IMR-90 (cell line): ENCODE data around the gene FGGY. TPM values are rescaled to one million over a fixed set of nuclear protein-coding genes. Genes with fewer than 3 reads are reported as not detected.

Source experiments
- ATAC-seq: fragments of 200-7000 bp; cut with Tn5 transposase; 2 replicates; pipeline ENCODE4 v1.9.1; 2020; ENCODE audit warnings: low read depth, mild to moderate bottlenecking, moderate library complexity
- BruUV-seq: library from RNA; stranded (reverse); fragments of 400-500 nt; replicated peaks from 2 replicates; lab custom pipeline; 2021; lab: Mats Ljungman, UMichigan
- CTCF ChIA-PET: fragments of 300-600 bp; formaldehyde crosslinking; extraction: SDS; loops from one replicate; lab custom pipeline; 2021; ENCODE audit warnings: antibody characterized with exemption; lab: Yijun Ruan, JAX
- POLR2A ChIA-PET: fragments of 300-600 bp; sonication (Branson Sonifier 250); formaldehyde crosslinking; loops from one replicate; lab custom pipeline; 2022; ENCODE audit warnings: antibody characterized with exemption; ENCODE audit not compliant: unreplicated experiment; lab: Charles Lee
- DNase-seq: peaks from one replicate; pipeline ENCODE4 v3.0.0; 2013
- H2AFZ ChIP-seq: replicated peaks from 2 replicates; pipeline ENCODE3; 2013; ENCODE audit warnings: low read length, mild to moderate bottlenecking; ENCODE audit not compliant: poor library complexity
- H2AK5ac ChIP-seq: 2 replicates; pipeline ENCODE4 v1.6.1; 2013; ENCODE audit warnings: low read depth, low read length, inconsistent platforms
- H2AK9ac ChIP-seq: replicated peaks from 2 replicates; pipeline ENCODE3; 2013; ENCODE audit warnings: mild to moderate bottlenecking, low read depth, low read length, moderate library complexity; ENCODE audit not compliant: poor library complexity
- H2BK120ac ChIP-seq: 2 replicates; pipeline ENCODE4 v1.6.1; 2013; ENCODE audit warnings: low read depth, low read length, inconsistent platforms
- H2BK15ac ChIP-seq: 3 replicates; pipeline ENCODE4 v1.6.1; 2013; ENCODE audit warnings: low read depth, low read length, inconsistent platforms
- H2BK20ac ChIP-seq: 2 replicates; pipeline ENCODE4 v1.6.1; 2013; ENCODE audit warnings: low read depth, mild to moderate bottlenecking, inconsistent platforms, low read length, moderate library complexity
- H2BK5ac ChIP-seq: 2 replicates; pipeline ENCODE4 v1.6.1; 2013; ENCODE audit warnings: mild to moderate bottlenecking, low read depth, low read length, inconsistent platforms; ENCODE audit not compliant: poor library complexity, severe bottlenecking
- H3K14ac ChIP-seq: replicated peaks from 2 replicates; pipeline ENCODE4 v1.6.1; 2013; ENCODE audit warnings: low read depth, low read length, inconsistent platforms
- H3K18ac ChIP-seq: 2 replicates; pipeline ENCODE4 v1.6.1; 2013; ENCODE audit warnings: low read depth, low read length, control low read depth
- H3K23ac ChIP-seq: 2 replicates; pipeline ENCODE4 v1.6.1; 2013; ENCODE audit warnings: low read depth, low read length, inconsistent platforms
- H3K27ac ChIP-seq: 2 replicates; pipeline ENCODE4 v1.5.1; 2013; ENCODE audit warnings: mild to moderate bottlenecking, control low read depth, low read length; ENCODE audit not compliant: insufficient read depth
- H3K27me3 ChIP-seq: 2 replicates; pipeline ENCODE4 v1.6.1; 2013; ENCODE audit warnings: low read length; ENCODE audit not compliant: control insufficient read depth, insufficient read depth
- H3K36me3 ChIP-seq: 2 replicates; pipeline ENCODE4 v1.6.1; 2013; ENCODE audit warnings: low read length, mixed read lengths; ENCODE audit not compliant: control insufficient read depth, insufficient read depth
- H3K4ac ChIP-seq: 2 replicates; pipeline ENCODE4 v1.6.1; 2013; ENCODE audit warnings: low read depth, low read length, inconsistent platforms
- H3K4me1 ChIP-seq: 2 replicates; pipeline ENCODE4 v1.6.1; 2013; ENCODE audit warnings: low read length, mixed read lengths; ENCODE audit not compliant: control insufficient read depth, insufficient read depth
- H3K4me2 ChIP-seq: 2 replicates; pipeline ENCODE4 v1.6.1; 2013; ENCODE audit warnings: low read depth, mild to moderate bottlenecking, control low read depth, low read length, moderate library complexity
- H3K4me3 ChIP-seq: 2 replicates; pipeline ENCODE4 v1.5.1; 2013; ENCODE audit warnings: low read depth, mild to moderate bottlenecking, control low read depth, low read length, moderate library complexity; ENCODE audit not compliant: insufficient read depth
- H3K56ac ChIP-seq: 2 replicates; pipeline ENCODE4 v1.6.1; 2013; ENCODE audit warnings: low read length, inconsistent platforms; ENCODE audit not compliant: insufficient read depth; ENCODE audit errors: extremely low read depth
- H3K79me1 ChIP-seq, 2 experiments: 2 replicates each; pipeline ENCODE4 v1.6.1; 2013; ENCODE audit warnings: low read length in 2 of 2, inconsistent platforms in 1 of 2, low read depth in 1 of 2
- H3K9ac ChIP-seq: 2 replicates; pipeline ENCODE4 v1.6.1; 2013; ENCODE audit warnings: low read depth, low read length, control low read depth
- H3K9me1 ChIP-seq: 2 replicates; pipeline ENCODE4 v1.6.1; 2013; ENCODE audit warnings: low read length, inconsistent platforms; ENCODE audit not compliant: insufficient read depth
- H3K9me3 ChIP-seq: 2 replicates; pipeline ENCODE4 v1.6.1; 2013; ENCODE audit warnings: low read length; ENCODE audit not compliant: control insufficient read depth, insufficient read depth
- H4K20me1 ChIP-seq: 2 replicates; pipeline ENCODE4 v1.6.1; 2013; ENCODE audit warnings: low read length, inconsistent platforms; ENCODE audit not compliant: insufficient read depth
- H4K5ac ChIP-seq: 2 replicates; pipeline ENCODE4 v1.6.1; 2013; ENCODE audit warnings: mild to moderate bottlenecking, low read depth, low read length, control low read depth
- H4K8ac ChIP-seq, 2 experiments: 2 replicates each; pipeline ENCODE4 v1.6.1; 2013; ENCODE audit warnings: low read depth in 2 of 2, low read length in 2 of 2, control low read depth in 1 of 2, inconsistent platforms in 1 of 2
- H4K91ac ChIP-seq: 2 replicates; pipeline ENCODE4 v1.6.1; 2013; ENCODE audit warnings: low read depth, low read length, inconsistent platforms; ENCODE audit not compliant: insufficient read depth
- CEBPB ChIP-seq: IDR thresholded peaks from 2 replicates; pipeline ENCODE4 v1.6.1; 2012; ENCODE audit warnings: low read depth, low read length, improper control_type of control experiment
- CTCF ChIP-seq: conservative IDR thresholded peaks from 2 replicates; pipeline ENCODE4 v1.5.1; 2012; ENCODE audit warnings: mild to moderate bottlenecking, low read depth, low read length, improper control_type of control experiment
- ELK1 ChIP-seq: fragments of 150-350 bp; IDR thresholded peaks from 2 replicates; pipeline ENCODE4 v1.6.1; 2016; ENCODE audit warnings: low read depth, mild to moderate bottlenecking, low read length, moderate library complexity, borderline replicate concordance
- FOS ChIP-seq: fragments of 150-350 bp; IDR thresholded peaks from 2 replicates; pipeline ENCODE4 v1.6.1; 2016; ENCODE audit warnings: low read depth, low read length
- NFE2L2 ChIP-seq: fragments of 150-350 bp; IDR thresholded peaks from 2 replicates; pipeline ENCODE4 v1.6.1; 2016; ENCODE audit warnings: low read depth, mild to moderate bottlenecking, low read length
- RFX5 ChIP-seq: IDR thresholded peaks from 2 replicates; pipeline ENCODE4 v1.8.0; 2012; ENCODE audit warnings: low read depth, mild to moderate bottlenecking, low read length, moderate library complexity
- SMC3 ChIP-seq: fragments of 150-350 bp; IDR thresholded peaks from 2 replicates; pipeline ENCODE4 v1.6.1; 2016; ENCODE audit warnings: low read depth, mild to moderate bottlenecking, antibody characterized with exemption, low read length, moderate library complexity
- dilution Hi-C: fragments of 300-500 bp; cut with HindIII; formaldehyde crosslinking; loops from one replicate; pipeline ENCODE4 v1.14.3; 2018; ENCODE audit warnings: low sequenced_read_pairs; ENCODE audit not compliant: unreplicated experiment
- in situ Hi-C: fragments of 300-500 bp; cut with MboI; formaldehyde crosslinking; loops from 3 replicates; pipeline ENCODE4 v1.14.3; 2019; ENCODE audit warnings: low sequenced_read_pairs, inconsistent platforms, mixed read lengths
- intact Hi-C: fragments of 100-400 bp; cut with micrococcal nuclease; formaldehyde crosslinking; loops from 2 replicates; pipeline ENCODE4 v1.10.0; 2022
- polyA plus RNA-seq, 3 experiments: library from polyadenylated mRNA; depleted of rRNA; stranded (reverse); fragments of >200 nt; gene quantifications; 2 replicates each; pipeline ENCODE4 v1.2.3, GENCODE V29; 2012; ENCODE audit warnings: low replicate concordance in 1 of 3
- total RNA-seq: library from RNA; depleted of rRNA; stranded (reverse); fragments of >200 nt; gene quantifications from 2 replicates; pipeline ENCODE4 v1.2.3, GENCODE V29; 2012

The FGGY gene
- total and polyA plus RNA-seq, 2 of the 4 experiments (the other 2 are of a cell fraction) = 5.6 to 14.0 TPM

DNA sequence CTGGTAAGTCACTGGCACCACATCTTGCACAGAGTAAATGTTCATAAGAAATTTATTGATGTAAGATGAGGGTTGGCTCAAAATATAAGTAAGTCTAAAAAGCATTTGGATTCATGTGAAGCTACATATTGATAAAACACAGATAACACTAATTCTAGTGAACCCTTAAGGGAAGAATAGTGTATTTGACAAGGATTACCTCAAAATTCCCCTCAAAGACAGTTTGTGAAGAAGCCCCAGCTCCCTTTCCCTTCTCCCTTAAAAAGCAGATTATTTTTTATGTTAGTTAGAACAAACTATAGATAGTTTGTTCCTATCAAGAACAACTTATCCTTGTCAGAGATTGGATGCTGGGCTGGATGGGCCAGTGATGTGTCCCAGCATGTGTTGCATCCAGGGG, 10.7 kb downstream of the FGGY start:
- CTCF ChIA-PET = no interaction called here

More for the DNA sequence above, 10.7 kb downstream of the FGGY start:
- Histone ChIP-seq H3K4me3 (no peak overlapping the region), H3K56ac (no peak overlapping the region), H2BK20ac (no peak overlapping the region), H3K27ac (no peak overlapping the region), H2BK5ac (no peak overlapping the region), H3K9ac (no peak overlapping the region), H2BK15ac (no peak overlapping the region), H3K27me3 (no peaks in the 10 kb centered on the region), H2AK5ac (no peak overlapping the region), H3K4me1 (peaks cover 2% of the 10 kb centered on the region; the same call in 1 of the 2 replicates), H4K20me1 (no peaks in the 10 kb centered on the region), H3K14ac (no peak overlapping the region), H4K8ac (no peak overlapping the region), H3K4me2 (no peak overlapping the region), H2BK120ac (no peak overlapping the region), H2AFZ (no peak overlapping the region), H4K5ac (no peak overlapping the region), H3K18ac (no peak overlapping the region), H3K9me3 (peaks cover 2% of the 10 kb centered on the region; the same call in 1 of the 2 replicates), H3K9me1 (no peaks in the 10 kb centered on the region), H3K23ac (0 out of 2 replicates have a peak overlapping the region, but pooled peaks have one; percentile 12), H4K91ac (no peak overlapping the region), H3K4ac (no peak overlapping the region), H3K79me1 (no peaks in the 10 kb centered on the region), H2AK9ac (no peak overlapping the region), H3K36me3 (no peaks in the 10 kb centered on the region)
- intact Hi-C loops = no loop called here
- DNase-seq (no peak), ATAC-seq (no peak)
- BruUV-seq = no TSS peak
- no peak for TF ChIP-seq ELK1
- no peak for TF ChIP-seq NFE2L2
- no peak for TF ChIP-seq CEBPB
- TF ChIP-seq SMC3 = no peak
- TF ChIP-seq RFX5 = no peak
- no peak for TF ChIP-seq FOS
- TF ChIP-seq CTCF = no peak
- POLR2A ChIA-PET = no interaction called here
- dilution Hi-C loops = no loop called here
- in situ Hi-C loops = no loop called here
